Colonic mucosa (tissue), 4 donors: ENCODE data around the gene GATA2. TPM values are rescaled to one million over a fixed set of nuclear protein-coding genes. Genes with fewer than 3 reads are reported as not detected.

Experiments used
- DNase-seq: peaks from one replicate; pipeline ENCODE4 v3.0.0-alpha.2; 2020
- H3K27ac ChIP-seq: fragments of 200-600 bp; one replicate; pipeline ENCODE4 v1.8.0; 2021
- H3K27me3 ChIP-seq: fragments of 200-600 bp; one replicate; pipeline ENCODE4 v1.8.0; 2021
- H3K36me3 ChIP-seq: fragments of 200-600 bp; one replicate; pipeline ENCODE4 v1.8.0; 2021
- H3K4me1 ChIP-seq: fragments of 200-600 bp; one replicate; pipeline ENCODE4 v1.8.0; 2021; ENCODE audit warnings: mild to moderate bottlenecking
- H3K4me3 ChIP-seq: fragments of 200-600 bp; one replicate; pipeline ENCODE4 v1.8.0; 2021
- H3K9ac ChIP-seq, 2 donors: one replicate each; pipeline ENCODE4 v1.7.0; 2013; ENCODE audit warnings: control low read depth in 2 of 2, low read depth in 2 of 2, low read length in 2 of 2
- H3K9me3 ChIP-seq: fragments of 200-600 bp; one replicate; pipeline ENCODE4 v1.8.0; 2021
- CTCF ChIP-seq: fragments of 200-600 bp; IDR thresholded peaks from one replicate; pipeline ENCODE4 v1.8.0; 2022; ENCODE audit warnings: antibody characterized with exemption, mild to moderate bottlenecking
- intact Hi-C: fragments of 100-400 bp; cut with DNase I; formaldehyde crosslinking; loops from one replicate; pipeline ENCODE4 v1.14.1; 2022
- total RNA-seq, 2 donors: library from RNA; stranded (reverse); fragmentation: NEBNext Ultra II Directional in 1 of 2; extraction: Animal tissue kit (Norgen Biotek cat#: 25700) in 1 of 2; gene quantifications; one replicate each; pipeline ENCODE4 v1.2.1, GENCODE V29; 2021
- donor health status: healthy.
- donor health status: DM: no; HTN: no; CAD: no.
- donor health status: DM: no; HTN: no; CAD: no.

GATA2 gene
- total RNA-seq, 2 donors from 2014 or later, result 5.8 to 8.1 TPM

- Histone ChIP-seq H3K27ac (no peak overlapping the region), H3K4me3 (no peak overlapping the region), H3K9me3 (no peaks in the 10 kb centered on the region), H3K4me1 (no peaks in the 10 kb centered on the region), H3K9ac (no peak overlapping the region), H3K27me3 (peaks cover 4% of the 10 kb centered on the region), H3K36me3 (no peaks in the 10 kb centered on the region)
- peak; percentile 29 for TF ChIP-seq CTCF
- DNase-seq, result no peak
- intact Hi-C loops, result no loop called here
These were observed 54.4 kb downstream of the GATA2 start for GRCh38 chr3:128438488-128439072.

- no peaks in the 10 kb centered on the region for H3K9me3 ChIP-seq
- DNase-seq, result no peak
- H3K9ac ChIP-seq, result no peak overlapping the region
- H3K36me3 ChIP-seq, result no peaks in the 10 kb centered on the region
- peaks cover 24% of the 10 kb centered on the region for H3K27me3 ChIP-seq
- TF ChIP-seq CTCF, result no peak
- intact Hi-C loops, result no loop called here
- H3K4me3 ChIP-seq, result no peak overlapping the region
- no peaks in the 10 kb centered on the region for H3K4me1 ChIP-seq
- H3K27ac ChIP-seq, result no peak overlapping the region
These were observed 56.8 kb downstream of the GATA2 start for GRCh38 chr3:128436214-128436613.

GRCh38 chr3:128435561-128435960, 57.4 kb downstream of the GATA2 start:
- H3K9me3 ChIP-seq, result no peaks in the 10 kb centered on the region
- no peak overlapping the region for H3K4me3 ChIP-seq
- H3K4me1 ChIP-seq, result no peaks in the 10 kb centered on the region
- no peak for TF ChIP-seq CTCF
- no peak for DNase-seq
- no peak overlapping the region for H3K27ac ChIP-seq
- H3K27me3 ChIP-seq, result peaks cover 24% of the 10 kb centered on the region
- H3K9ac ChIP-seq, result no peak overlapping the region
- no peaks in the 10 kb centered on the region for H3K36me3 ChIP-seq
- intact Hi-C loops, result no loop called here

- H3K9me3 ChIP-seq, result no peaks in the 10 kb centered on the region
- no peak overlapping the region for H3K27ac ChIP-seq
- H3K9ac ChIP-seq, result no peak overlapping the region
- DNase-seq, result no peak
- no peak for TF ChIP-seq CTCF
- no peaks in the 10 kb centered on the region for H3K36me3 ChIP-seq
- H3K4me3 ChIP-seq, result no peak overlapping the region
- peaks cover 24% of the 10 kb centered on the region for H3K27me3 ChIP-seq
- H3K4me1 ChIP-seq, result no peaks in the 10 kb centered on the region
- intact Hi-C loops, result no loop called here
These were observed 57.9 kb downstream of the GATA2 start for GRCh38 chr3:128435058-128435457.

GRCh38 chr3:128434524-128434923, 58.5 kb downstream of the GATA2 start:
- TF ChIP-seq CTCF, result no peak
- H3K4me1 ChIP-seq, result no peaks in the 10 kb centered on the region
- no peak overlapping the region for H3K4me3 ChIP-seq
- no peaks in the 10 kb centered on the region for H3K36me3 ChIP-seq
- H3K27me3 ChIP-seq, result peaks cover 24% of the 10 kb centered on the region
- H3K9me3 ChIP-seq, result no peaks in the 10 kb centered on the region
- no peak overlapping the region for H3K27ac ChIP-seq
- intact Hi-C loops, result no loop called here
- no peak for DNase-seq
- H3K9ac ChIP-seq, result no peak overlapping the region
